Stimulated activated effector memory CD8-positive, alpha-beta T cell treated with anti-CD3 and anti-CD28 coated beads, Interleukin-12 subunit alpha, Interleukin-12 subunit beta, amount 100 ng/mL, for 72 hours (primary cell): ENCODE results near the gene TMEM59L.

Experiments
- ATAC-seq: fragments of 150-1000 bp; cut with Tn5 transposase; 2 replicates; pipeline ENCODE4 v1.10.0; 2021
- DNase-seq, 2 donors: peaks; one replicate each; pipeline ENCODE4 v3.0.0; 2021 to 2022; ENCODE audit warnings: low spot score in 2 of 2
- H3K27ac Mint-ChIP-seq: one replicate; pipeline ENCODE4 v1.8.0; 2022; ENCODE audit warnings: mild to moderate bottlenecking, mixed read lengths
- H3K36me3 Mint-ChIP-seq: one replicate; pipeline ENCODE4 v1.8.0; 2022; ENCODE audit warnings: mild to moderate bottlenecking, mixed read lengths
- H3K4me1 Mint-ChIP-seq: one replicate; pipeline ENCODE4 v1.8.0; 2022; ENCODE audit warnings: mixed read lengths
- H3K4me3 Mint-ChIP-seq: one replicate; pipeline ENCODE4 v1.8.0; 2022; ENCODE audit warnings: mild to moderate bottlenecking, mixed read lengths
- H3K9me3 Mint-ChIP-seq: one replicate; pipeline ENCODE4 v1.8.0; 2022; ENCODE audit warnings: mixed read lengths

Gene TMEM59L

DNA sequence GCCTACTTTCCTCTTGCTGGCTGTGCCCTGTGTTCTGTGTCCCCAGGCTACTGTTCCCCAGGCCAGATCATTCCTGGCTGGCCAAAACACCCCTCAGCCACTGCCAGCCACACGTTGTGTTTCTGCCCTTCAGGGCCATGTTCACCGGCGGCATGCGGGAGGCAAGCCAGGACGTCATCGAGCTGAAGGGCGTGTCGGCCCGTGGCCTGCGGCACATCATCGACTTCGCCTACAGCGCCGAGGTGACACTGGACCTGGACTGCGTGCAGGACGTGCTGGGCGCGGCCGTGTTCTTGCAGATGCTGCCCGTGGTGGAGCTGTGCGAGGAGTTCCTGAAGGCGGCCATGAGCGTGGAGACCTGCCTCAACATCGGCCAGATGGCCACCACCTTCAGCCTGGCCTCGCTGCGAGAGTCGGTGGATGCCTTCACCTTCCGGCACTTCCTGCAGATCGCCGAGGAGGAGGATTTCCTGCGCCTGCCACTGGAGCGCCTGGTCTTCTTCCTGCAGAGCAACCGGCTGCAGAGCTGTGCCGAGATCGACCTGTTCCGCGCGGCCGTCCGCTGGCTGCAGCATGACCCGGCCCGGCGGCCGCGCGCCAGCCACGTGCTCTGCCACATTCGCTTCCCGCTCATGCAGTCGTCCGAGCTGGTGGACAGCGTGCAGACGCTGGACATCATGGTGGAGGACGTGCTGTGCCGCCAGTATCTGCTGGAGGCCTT lies 55.0 kb downstream of the TMEM59L start:
- H3K4me1 Mint-ChIP-seq: peaks cover 9% of the 10 kb centered on the region
- no peaks in the 10 kb centered on the region for H3K9me3 Mint-ChIP-seq
- peaks cover 25% of the 10 kb centered on the region for H3K36me3 Mint-ChIP-seq
- no peak overlapping the region for H3K27ac Mint-ChIP-seq
- no peak overlapping the region for H3K4me3 Mint-ChIP-seq
- DNase-seq (no peak), ATAC-seq (no peak)

DNA sequence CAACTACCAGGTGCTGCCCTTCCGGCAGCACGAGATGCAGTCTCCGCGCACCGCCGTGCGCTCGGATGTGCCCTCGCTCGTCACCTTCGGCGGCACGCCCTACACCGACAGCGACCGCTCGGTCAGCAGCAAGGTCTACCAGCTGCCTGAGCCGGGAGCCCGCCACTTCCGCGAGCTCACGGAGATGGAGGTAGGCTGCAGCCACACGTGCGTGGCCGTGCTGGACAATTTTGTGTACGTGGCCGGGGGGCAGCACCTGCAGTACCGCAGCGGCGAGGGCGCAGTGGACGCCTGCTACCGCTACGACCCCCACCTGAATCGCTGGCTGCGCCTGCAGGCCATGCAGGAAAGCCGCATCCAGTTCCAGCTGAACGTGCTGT lies 55.6 kb downstream of the TMEM59L start:
- peaks cover 25% of the 10 kb centered on the region for H3K36me3 Mint-ChIP-seq
- ATAC-seq (no peak), DNase-seq (no peak)
- peaks cover 4% of the 10 kb centered on the region for H3K4me1 Mint-ChIP-seq
- H3K9me3 Mint-ChIP-seq: no peaks in the 10 kb centered on the region
- no peak overlapping the region for H3K27ac Mint-ChIP-seq
- no peak overlapping the region for H3K4me3 Mint-ChIP-seq

DNA sequence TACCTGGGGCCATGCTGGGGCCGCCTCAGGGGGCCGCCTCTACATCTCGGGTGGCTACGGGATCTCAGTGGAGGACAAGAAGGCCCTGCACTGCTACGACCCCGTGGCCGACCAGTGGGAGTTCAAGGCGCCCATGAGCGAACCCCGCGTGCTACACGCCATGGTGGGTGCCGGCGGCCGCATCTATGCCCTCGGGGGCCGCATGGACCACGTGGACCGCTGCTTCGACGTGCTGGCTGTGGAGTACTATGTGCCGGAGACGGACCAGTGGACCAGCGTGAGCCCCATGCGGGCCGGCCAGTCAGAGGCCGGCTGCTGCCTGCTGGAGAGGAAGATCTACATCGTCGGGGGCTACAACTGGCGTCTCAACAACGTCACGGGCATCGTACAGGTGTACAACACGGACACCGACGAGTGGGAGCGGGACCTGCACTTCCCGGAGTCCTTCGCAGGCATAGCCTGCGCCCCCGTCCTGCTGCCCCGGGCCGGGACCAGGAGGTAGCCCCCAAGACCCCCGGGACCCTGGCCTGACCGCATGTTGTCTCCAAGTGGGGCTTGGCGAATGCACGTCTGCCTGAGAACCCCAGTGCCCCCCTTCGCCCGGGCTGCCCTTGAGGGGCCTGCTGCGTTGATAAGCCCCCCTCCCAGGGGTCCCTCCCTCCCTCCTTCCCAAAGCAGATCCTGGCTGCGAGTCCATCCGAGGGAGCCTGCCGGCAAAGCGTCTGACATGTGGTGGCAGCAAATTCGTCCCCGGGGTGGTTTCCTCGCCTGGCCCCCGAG lies 56.3 kb downstream of the TMEM59L start:
- DNase-seq (no peak), ATAC-seq (no peak)
- H3K4me1 Mint-ChIP-seq: no peaks in the 10 kb centered on the region
- peaks cover 25% of the 10 kb centered on the region for H3K36me3 Mint-ChIP-seq
- H3K27ac Mint-ChIP-seq: no peak overlapping the region
- H3K4me3 Mint-ChIP-seq: no peak overlapping the region
- H3K9me3 Mint-ChIP-seq: no peaks in the 10 kb centered on the region

DNA sequence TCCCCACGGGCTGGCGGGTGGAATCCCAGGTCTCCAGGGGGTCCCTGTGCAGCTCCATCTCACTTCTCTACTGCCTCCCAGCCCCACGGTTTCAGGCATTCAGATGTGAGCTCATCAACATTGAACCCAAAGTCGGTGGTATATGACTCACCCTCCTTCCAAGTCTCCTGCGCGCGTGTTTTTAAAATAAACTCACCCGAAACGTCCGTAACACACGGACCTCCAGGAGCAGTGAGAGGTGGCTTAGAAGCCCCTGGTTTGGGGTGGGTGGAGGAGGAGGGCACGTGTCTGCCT lies 56.8 kb downstream of the TMEM59L start:
- Mint-ChIP-seq H3K4me1 (no peaks in the 10 kb centered on the region), H3K36me3 (peaks cover 25% of the 10 kb centered on the region), H3K4me3 (no peak overlapping the region), H3K27ac (no peak overlapping the region), H3K9me3 (no peaks in the 10 kb centered on the region)
- no peak for ATAC-seq
- no peak for DNase-seq

DNA sequence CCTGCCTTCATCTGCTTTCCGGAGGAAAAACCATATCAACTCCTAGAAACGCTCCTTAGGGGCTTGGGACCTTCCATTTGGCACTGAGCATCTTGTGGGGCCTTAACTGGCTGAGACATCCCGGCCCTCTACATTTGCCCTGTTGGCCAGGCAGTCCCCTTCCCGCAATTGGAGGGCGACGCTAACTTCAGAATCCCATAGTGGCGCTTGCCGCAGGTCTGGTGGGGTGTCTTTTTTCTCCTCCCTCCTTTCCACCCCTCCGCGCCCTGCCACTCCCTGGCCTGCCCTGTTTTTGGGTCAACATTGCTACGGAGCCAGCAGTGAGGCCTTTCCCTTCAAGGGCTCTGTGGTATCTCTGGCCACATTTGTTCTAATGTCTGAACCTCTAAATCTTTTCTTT lies 57.2 kb downstream of the TMEM59L start:
- Mint-ChIP-seq H3K27ac (no peak overlapping the region), H3K36me3 (peaks cover 25% of the 10 kb centered on the region), H3K4me3 (no peak overlapping the region), H3K9me3 (no peaks in the 10 kb centered on the region), H3K4me1 (no peaks in the 10 kb centered on the region)
- ATAC-seq (no peak), DNase-seq (no peak)

DNA sequence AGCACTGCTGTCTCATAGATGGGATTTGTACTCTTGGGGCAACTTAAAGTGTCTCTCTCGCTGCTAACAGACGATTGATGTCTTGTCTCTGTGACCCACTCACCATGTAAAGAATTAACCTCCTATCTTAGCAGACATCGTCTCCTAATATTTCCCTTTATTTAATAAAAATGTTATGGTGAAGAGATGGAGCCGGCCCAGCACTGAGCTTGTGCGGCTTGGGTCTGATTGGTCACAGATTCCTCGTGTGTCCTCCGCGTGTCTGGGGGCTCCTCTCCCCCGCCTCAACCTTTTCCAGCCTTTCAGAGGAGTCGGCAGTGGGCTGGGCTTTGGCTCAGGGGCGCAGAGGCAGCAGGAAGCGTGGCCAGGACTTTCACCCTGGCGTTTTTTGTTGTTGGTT lies 57.6 kb downstream of the TMEM59L start:
- peaks cover 25% of the 10 kb centered on the region for H3K36me3 Mint-ChIP-seq

More for the DNA sequence above, 57.6 kb downstream of the TMEM59L start:
- H3K4me1 Mint-ChIP-seq: no peaks in the 10 kb centered on the region
- no peak for DNase-seq
- no peak overlapping the region for H3K27ac Mint-ChIP-seq
- H3K4me3 Mint-ChIP-seq: no peak overlapping the region
- H3K9me3 Mint-ChIP-seq: no peaks in the 10 kb centered on the region
- ATAC-seq: no peak
